Urinary bladder (tissue), 4 donors: Measurements from ENCODE around the gene TOP3A. TPM values are rescaled to one million over a fixed set of nuclear protein-coding genes. Genes with fewer than 3 reads are reported as not detected.
A peak's percentile ranks its signal among the peaks of the same experiment; 100 is the strongest.
"Not testable (repeated sequence)": the region's sequence is repeated elsewhere in the genome, so short reads cannot be mapped to it uniquely, and the experiment has no call there.

Experiments used
- DNase-seq: peaks from one replicate; pipeline ENCODE4 v3.0.0-alpha.2; 2015; ENCODE audit errors: extremely low spot score
- H3K27ac ChIP-seq: one replicate; pipeline ENCODE4 v1.5.1; 2013; ENCODE audit warnings: low read depth, mild to moderate bottlenecking, moderate library complexity
- H3K36me3 ChIP-seq: one replicate; pipeline ENCODE4 v1.6.1; 2013; ENCODE audit warnings: mild to moderate bottlenecking, moderate library complexity; ENCODE audit not compliant: insufficient read depth
- H3K4me1 ChIP-seq: one replicate; pipeline ENCODE4 v1.6.1; 2013; ENCODE audit warnings: mild to moderate bottlenecking, moderate library complexity; ENCODE audit not compliant: insufficient read depth
- H3K4me3 ChIP-seq: one replicate; pipeline ENCODE4 v1.5.1; 2013; ENCODE audit warnings: low read depth, low read length
- WGBS: extraction: QIAGEN DNeasy Blood & Tissue Kit; methylation state at CpG from one replicate; pipeline ENCODE4 v1.1.7; 2013; 5-methylcytosine and 5-hydroxymethylcytosine counted together
- polyA plus RNA-seq: library from polyadenylated mRNA; stranded (reverse); fragments of 200-250 nt; gene quantifications from one replicate; pipeline ENCODE4 v1.2.3, GENCODE V29; 2013
- total RNA-seq: library from RNA; depleted of rRNA; stranded (reverse); fragments of >200 nt; gene quantifications from one replicate; pipeline ENCODE4 v1.2.3, GENCODE V29; 2014
- donor health status: healthy with polysubstance abuse.
- donor health status: healthy.

TOP3A gene
- total and polyA plus RNA-seq, 2 donors, result 15.8 to 27.4 TPM

- Histone ChIP-seq H3K27ac (no peak overlapping the region), H3K4me3 (no peak overlapping the region), H3K36me3 (no peaks in the 10 kb centered on the region), H3K4me1 (no peaks in the 10 kb centered on the region)
- 86% methylated on average over 18 of the region's 18 CpGs for WGBS
- DNase-seq, result no peak
Measured at GRCh38 chr17:18318771-18319450, 4.1 kb upstream of the TOP3A start.

- 91% methylated on average over 7 of the region's 7 CpGs for WGBS
- H3K4me3 ChIP-seq, result no peak overlapping the region
Measured at GRCh38 chr17:18318117-18318516, 3.3 kb upstream of the TOP3A start.

DNA sequence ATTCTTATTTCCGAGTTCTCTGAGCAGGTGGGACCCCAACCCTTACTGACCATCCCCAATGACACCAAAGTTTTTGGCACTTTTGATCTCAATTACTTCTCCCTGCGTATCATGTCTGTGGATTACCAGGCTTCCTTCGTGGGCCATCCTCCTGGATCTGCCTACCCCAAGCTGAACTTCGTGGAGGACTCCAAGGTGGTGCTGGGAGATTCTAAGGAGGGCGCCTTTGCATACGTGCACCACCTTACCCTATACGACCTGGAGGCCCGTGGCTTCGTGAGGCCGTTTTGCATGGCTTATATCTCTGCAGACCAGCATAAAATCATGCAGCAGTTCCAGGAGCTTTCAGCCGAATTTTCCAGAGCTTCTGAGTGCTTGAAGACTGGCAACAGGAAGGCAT, 1.2 kb upstream of the TOP3A start:
- 70% methylated on average over 11 of the region's 11 CpGs for WGBS
- H3K4me1 ChIP-seq, result no peaks in the 10 kb centered on the region
- no peaks in the 10 kb centered on the region for H3K36me3 ChIP-seq
- DNase-seq, result no peak
- peak overlapping the region; percentile 85 for H3K4me3 ChIP-seq
- no peak overlapping the region for H3K27ac ChIP-seq

More at GRCh38 chr17:18318117-18318516, 3.3 kb upstream of the TOP3A start:
- H3K27ac ChIP-seq, result no peak overlapping the region
- no peaks in the 10 kb centered on the region for H3K4me1 ChIP-seq
- no peak for DNase-seq
- no peaks in the 10 kb centered on the region for H3K36me3 ChIP-seq

DNA sequence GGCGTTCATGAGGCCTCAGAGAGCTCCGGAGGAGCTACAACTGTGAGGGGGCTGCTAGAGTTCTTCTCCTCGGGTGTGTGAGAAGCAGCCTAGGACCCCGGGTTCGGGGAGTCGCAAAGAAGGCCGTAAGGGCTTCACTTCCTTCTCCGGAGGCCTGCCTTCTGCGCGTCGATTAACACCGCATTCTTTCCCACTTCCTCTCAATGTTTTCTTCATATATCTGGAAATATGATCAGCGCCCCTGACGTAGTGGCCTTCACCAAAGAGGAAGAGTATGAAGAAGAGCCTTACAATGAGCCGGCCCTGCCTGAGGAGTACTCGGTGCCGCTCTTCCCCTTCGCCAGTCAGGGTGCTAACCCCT, 748 bp upstream of the TOP3A start:
- H3K4me3 ChIP-seq, result peak overlapping the region; percentile 85
- H3K27ac ChIP-seq, result peak overlapping the region; percentile 92
- no peak for DNase-seq
- 4% methylated on average over 18 of the region's 18 CpGs for WGBS
- H3K4me1 ChIP-seq, result no peaks in the 10 kb centered on the region
- H3K36me3 ChIP-seq, result no peaks in the 10 kb centered on the region

- WGBS, result under 1% methylated on average over 39 of the region's 39 CpGs
- Histone ChIP-seq H3K4me3 (peak overlapping the region; percentile 85), H3K4me1 (no peaks in the 10 kb centered on the region), H3K27ac (peak overlapping the region; percentile 49), H3K36me3 (no peaks in the 10 kb centered on the region)
- no peak for DNase-seq
Measured at GRCh38 chr17:18314059-18314730, 599 bp downstream of the TOP3A start.

DNA sequence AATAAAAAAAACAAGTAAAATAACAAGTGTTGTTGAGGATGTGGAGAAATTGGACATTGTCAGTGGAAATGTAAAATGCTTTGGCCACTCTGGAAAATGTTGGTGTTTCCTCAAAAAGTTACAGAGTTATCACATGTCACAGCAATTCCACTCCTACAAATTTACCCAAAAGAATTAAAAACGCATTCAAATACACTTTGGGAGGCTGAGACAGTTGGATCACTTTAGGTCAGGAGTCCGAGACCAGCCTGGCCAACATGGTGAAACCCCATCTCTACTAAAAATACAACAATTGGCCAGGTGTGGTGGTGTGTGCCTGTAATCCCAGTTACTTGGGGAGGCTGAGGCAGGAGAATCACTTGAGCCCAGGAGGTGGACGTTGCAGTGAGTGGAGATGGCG, 5.6 kb downstream of the TOP3A start:
- Histone ChIP-seq H3K4me1 (no peaks in the 10 kb centered on the region), H3K4me3 (no peak overlapping the region), H3K27ac (no peak overlapping the region), H3K36me3 (peaks cover 6% of the 10 kb centered on the region)
- no peak for DNase-seq
- WGBS, result 96% methylated on average over 4 of the region's 4 CpGs

GRCh38 chr17:18303206-18303605, 11.6 kb downstream of the TOP3A start:
- H3K27ac ChIP-seq, DNase-seq, H3K36me3 ChIP-seq, H3K4me1 ChIP-seq, H3K4me3 ChIP-seq: not testable (repeated sequence)
- WGBS, result 61% methylated on average over 13 of the region's 13 CpGs

DNA sequence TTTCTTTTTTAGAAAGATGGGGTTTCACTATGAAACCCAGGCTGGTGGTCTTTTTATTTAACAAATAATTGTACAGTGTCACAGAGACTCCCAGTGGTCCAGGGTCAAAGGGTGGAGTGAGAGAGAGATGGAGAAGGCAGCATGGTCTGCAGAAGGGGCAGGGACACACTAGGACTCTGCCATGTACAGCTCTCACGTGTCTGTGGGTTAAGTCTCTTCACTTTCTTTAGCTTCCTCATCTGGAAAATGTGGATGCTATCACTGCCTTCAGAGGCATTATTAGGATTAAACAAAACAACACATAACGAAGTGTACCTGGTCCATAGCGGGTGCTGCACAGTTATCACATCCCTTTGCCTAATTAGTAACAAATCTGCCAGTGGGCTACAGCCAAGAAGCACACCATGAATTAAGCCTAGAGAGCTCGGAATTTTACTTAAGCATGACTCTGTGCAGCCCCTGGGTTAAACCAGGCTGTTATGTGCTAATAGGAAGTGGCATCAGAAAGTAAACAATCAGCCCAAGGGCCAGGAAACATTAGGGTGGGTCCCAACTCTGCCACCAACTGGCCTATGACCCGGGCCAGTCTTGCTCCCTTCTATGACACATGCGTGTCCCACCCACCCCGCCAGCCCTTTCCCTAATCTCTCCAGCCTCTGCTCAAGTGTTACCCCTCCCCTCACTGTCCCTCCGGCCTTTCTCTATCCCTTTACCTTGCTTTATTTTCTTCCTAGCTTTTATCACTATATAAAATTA, 13.9 kb downstream of the TOP3A start:
- WGBS, result 80% methylated on average over 8 of the region's 8 CpGs
- DNase-seq, result no peak
- Histone ChIP-seq H3K36me3 (peaks cover 8% of the 10 kb centered on the region), H3K4me3 (no peak overlapping the region), H3K27ac (no peak overlapping the region), H3K4me1 (no peaks in the 10 kb centered on the region)

DNA sequence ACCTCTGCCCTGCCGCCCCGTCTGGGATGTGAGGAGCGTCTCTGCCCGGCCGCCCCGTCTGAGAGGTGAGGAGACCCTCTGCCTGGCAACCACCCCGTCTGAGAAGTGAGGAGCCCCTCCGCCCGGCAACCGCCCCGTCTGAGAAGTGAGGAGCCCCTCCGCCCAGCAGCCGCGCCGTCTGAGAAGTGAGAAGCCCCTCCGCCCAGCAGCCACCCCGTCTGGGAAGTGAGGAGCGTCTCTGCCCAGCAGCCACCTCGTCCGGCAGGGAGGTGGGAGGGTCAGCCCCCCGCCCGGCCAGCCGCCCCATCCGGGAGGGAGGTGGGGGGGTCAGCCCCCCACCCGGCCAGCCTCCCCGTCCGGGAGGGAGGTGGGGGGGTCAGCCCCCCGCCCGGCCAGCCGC, 16.7 kb downstream of the TOP3A start:
- WGBS, result 92% methylated on average over 28 of the region's 30 CpGs
- DNase-seq, H3K4me1 ChIP-seq, H3K4me3 ChIP-seq, H3K36me3 ChIP-seq, H3K27ac ChIP-seq: not testable (repeated sequence)

- WGBS, result 82% methylated on average over 15 of the region's 15 CpGs
- no peak for DNase-seq
- H3K36me3 ChIP-seq, result peaks cover 8% of the 10 kb centered on the region
- no peak overlapping the region for H3K27ac ChIP-seq
- H3K4me1 ChIP-seq, result no peaks in the 10 kb centered on the region
- no peak overlapping the region for H3K4me3 ChIP-seq
Measured at GRCh38 chr17:18291718-18292540, 22.9 kb downstream of the TOP3A start.

DNA sequence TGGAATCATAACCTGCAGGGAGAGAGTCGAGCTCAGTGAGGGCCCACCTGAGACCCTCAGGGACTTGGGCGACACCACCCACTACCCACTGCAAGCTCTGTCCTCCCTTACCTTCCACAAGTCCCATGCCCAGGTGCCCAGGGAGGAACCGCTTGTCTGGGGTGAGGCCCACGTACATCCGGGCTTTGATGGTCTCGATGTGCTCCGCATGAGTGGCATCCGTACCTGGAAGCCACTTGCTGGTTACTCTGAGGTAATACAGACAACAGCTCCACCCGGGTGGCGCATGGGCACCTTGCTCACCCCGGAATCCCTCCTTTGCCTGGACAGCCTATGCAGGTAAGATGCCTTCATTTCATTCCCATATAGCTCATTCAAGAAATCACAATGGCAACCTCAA, 29.5 kb downstream of the TOP3A start:
- Histone ChIP-seq H3K27ac (no peak overlapping the region), H3K4me3 (no peak overlapping the region), H3K4me1 (no peaks in the 10 kb centered on the region), H3K36me3 (peaks cover 4% of the 10 kb centered on the region)
- WGBS, result 96% methylated on average over 11 of the region's 11 CpGs
- DNase-seq, result no peak

DNA sequence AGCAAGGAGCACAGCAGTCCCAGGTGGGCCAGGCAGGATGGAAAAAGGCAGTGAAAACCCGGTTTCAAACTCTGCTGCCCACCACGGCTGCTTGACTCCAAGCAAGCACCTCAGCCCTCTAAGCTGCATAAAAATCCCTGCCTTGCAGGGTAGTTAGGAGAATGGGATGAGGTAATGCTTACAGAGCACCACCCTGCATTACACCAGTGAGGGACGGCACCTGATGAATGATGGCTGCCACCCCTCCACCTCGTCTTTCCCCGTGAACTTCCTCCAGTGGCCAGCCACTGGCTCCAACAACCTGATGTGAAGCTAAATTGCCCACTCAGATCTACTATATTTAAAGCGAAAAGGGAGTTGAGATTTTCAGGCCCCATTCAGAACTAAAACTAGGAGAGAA, 33.0 kb downstream of the TOP3A start:
- Histone ChIP-seq H3K4me1 (no peaks in the 10 kb centered on the region), H3K27ac (no peak overlapping the region), H3K4me3 (no peak overlapping the region), H3K36me3 (peaks cover 5% of the 10 kb centered on the region)
- no peak for DNase-seq
- WGBS, result 91% methylated on average over 6 of the region's 6 CpGs

DNA sequence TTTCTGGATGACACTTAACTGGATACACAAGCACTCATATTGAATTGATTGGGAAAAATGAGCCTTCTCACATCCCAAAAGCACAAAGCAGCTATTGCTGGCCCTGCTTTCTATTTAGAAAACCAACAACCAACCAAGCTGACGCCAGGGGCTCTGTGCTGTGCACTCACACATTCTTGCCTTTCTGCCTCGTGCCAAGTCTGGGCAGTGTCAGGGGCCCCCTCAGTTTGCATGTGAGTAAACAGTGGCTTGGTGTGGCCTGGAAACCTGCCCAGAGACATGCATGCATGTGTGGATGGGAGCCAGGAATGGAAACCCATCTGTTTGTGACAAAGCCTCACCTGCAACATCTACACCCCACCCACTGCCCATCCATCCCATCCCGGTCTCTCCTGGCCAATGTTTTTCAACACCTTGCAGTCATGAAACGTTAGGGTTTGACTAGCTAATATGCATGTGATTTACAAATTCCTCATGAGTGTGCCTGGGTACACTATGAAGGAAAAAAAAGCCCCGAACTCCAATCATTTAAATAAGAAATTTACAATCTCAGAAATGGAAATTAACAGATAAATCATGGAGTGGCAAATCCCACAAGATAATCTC, 33.9 kb downstream of the TOP3A start:
- no peak for DNase-seq
- 41% methylated on average over 5 of the region's 5 CpGs for WGBS
- peaks cover 5% of the 10 kb centered on the region for H3K36me3 ChIP-seq
- H3K4me3 ChIP-seq, result no peak overlapping the region
- no peaks in the 10 kb centered on the region for H3K4me1 ChIP-seq
- H3K27ac ChIP-seq, result no peak overlapping the region
